ENCODE data around the gene KDSR. TPM values are rescaled to one million over a fixed set of nuclear protein-coding genes. Genes with fewer than 3 reads are reported as not detected.

KDSR gene
- total RNA-seq, 1 donor from 2014 or later: 87.7 TPM

DNA sequence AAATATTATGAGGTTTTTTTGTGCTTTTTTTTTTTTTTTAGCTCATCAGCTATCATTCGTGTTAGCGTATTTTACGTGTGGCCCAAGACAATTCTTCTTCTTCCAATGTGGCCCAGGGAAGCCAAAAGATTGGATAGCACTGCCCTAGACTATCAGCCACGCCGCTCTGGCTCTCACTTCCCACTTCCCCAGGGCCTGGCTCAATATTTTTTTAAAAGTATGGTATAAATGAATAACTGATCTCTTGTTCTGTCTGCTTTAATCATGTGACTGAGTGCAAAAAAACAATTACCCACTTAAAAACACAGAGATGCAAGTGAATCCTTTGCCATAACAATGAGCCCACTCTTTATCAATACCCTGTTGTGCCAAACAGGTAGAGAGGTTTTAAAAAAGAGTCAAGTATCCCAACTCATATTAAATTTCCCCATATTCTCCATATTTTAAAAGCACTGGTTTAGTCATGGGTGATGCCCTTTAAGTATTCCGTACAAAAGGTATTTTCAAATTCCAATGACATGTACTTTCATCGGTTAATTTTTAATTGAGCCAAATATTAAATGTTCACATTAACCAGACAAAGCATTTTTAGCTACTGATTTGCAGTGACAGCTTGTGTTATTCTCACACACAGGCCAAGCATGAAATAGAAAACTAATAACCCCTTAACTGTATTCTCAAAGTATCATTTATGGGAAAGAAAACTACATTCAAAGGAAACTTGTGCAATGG is 60.0 kb downstream of the KDSR start:
- no peak for TF ChIP-seq CTCF (IDR thresholded peaks at IDR 0.05)
- Mint-ChIP-seq H3K27me3 (ENCODE audit: unreplicated experiment) (no peaks in the 10 kb centered on the region), H3K4me3 (ENCODE audit: unreplicated experiment) (no peak overlapping the region), H3K9me3 (ENCODE audit: unreplicated experiment) (no peaks in the 10 kb centered on the region), H3K4me1 (ENCODE audit: unreplicated experiment) (peaks cover 9% of the 10 kb centered on the region), H3K27ac (ENCODE audit: unreplicated experiment) (no peak overlapping the region), H3K36me3 (ENCODE audit: unreplicated experiment) (no peaks in the 10 kb centered on the region)
- DNase-seq (ENCODE audit: extremely low spot score, unreplicated experiment): no peak

GRCh38 chr18:63306249-63306648 is 60.8 kb downstream of the KDSR start:
- Mint-ChIP-seq H3K27me3 (ENCODE audit: unreplicated experiment) (no peaks in the 10 kb centered on the region), H3K36me3 (ENCODE audit: unreplicated experiment) (no peaks in the 10 kb centered on the region)
- no peak for TF ChIP-seq CTCF (IDR thresholded peaks at IDR 0.05)

DNA sequence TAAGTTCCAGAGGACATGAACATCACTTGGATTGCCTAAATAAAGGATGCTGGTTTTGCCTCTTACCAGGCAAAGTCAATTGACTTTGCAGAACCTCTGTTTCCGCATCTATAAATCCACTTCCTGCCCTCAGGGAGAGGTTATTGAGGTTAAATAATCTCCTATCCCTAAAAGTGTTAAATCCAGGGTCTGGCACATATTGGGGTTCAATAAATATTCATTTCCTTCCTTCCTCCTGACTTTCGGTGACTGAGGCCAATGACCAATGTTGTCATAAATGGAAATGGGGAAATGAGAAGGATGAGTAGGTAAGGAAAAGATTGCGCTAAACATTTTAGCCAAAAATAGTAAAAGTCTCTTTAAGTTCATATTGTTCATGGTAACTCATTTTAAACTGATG is 63.5 kb downstream of the KDSR start:
- DNase-seq (ENCODE audit: extremely low spot score, unreplicated experiment): no peak
- Mint-ChIP-seq H3K4me1 (ENCODE audit: unreplicated experiment) (peaks cover 26% of the 10 kb centered on the region), H3K36me3 (ENCODE audit: unreplicated experiment) (no peaks in the 10 kb centered on the region), H3K27me3 (ENCODE audit: unreplicated experiment) (no peaks in the 10 kb centered on the region), H3K27ac (ENCODE audit: unreplicated experiment) (no peak overlapping the region), H3K9me3 (ENCODE audit: unreplicated experiment) (no peaks in the 10 kb centered on the region), H3K4me3 (ENCODE audit: unreplicated experiment) (no peak overlapping the region)
- no peak for TF ChIP-seq CTCF (IDR thresholded peaks at IDR 0.05)

More at GRCh38 chr18:63306249-63306648, 60.8 kb downstream of the KDSR start:
- no peak for DNase-seq (ENCODE audit: extremely low spot score, unreplicated experiment)
- Mint-ChIP-seq H3K4me1 (ENCODE audit: unreplicated experiment) (peaks cover 11% of the 10 kb centered on the region), H3K4me3 (ENCODE audit: unreplicated experiment) (no peak overlapping the region), H3K27ac (ENCODE audit: unreplicated experiment) (no peak overlapping the region), H3K9me3 (ENCODE audit: unreplicated experiment) (no peaks in the 10 kb centered on the region)

- no peak overlapping the region for H3K4me3 Mint-ChIP-seq (ENCODE audit: unreplicated experiment)
- TF ChIP-seq CTCF (IDR thresholded peaks at IDR 0.05): no peak
- H3K9me3 Mint-ChIP-seq (ENCODE audit: unreplicated experiment): no peaks in the 10 kb centered on the region
- no peaks in the 10 kb centered on the region for H3K27me3 Mint-ChIP-seq (ENCODE audit: unreplicated experiment)
- no peak for DNase-seq (ENCODE audit: extremely low spot score, unreplicated experiment)
- H3K4me1 Mint-ChIP-seq (ENCODE audit: unreplicated experiment): peaks cover 27% of the 10 kb centered on the region
- no peaks in the 10 kb centered on the region for H3K36me3 Mint-ChIP-seq (ENCODE audit: unreplicated experiment)
- H3K27ac Mint-ChIP-seq (ENCODE audit: unreplicated experiment): no peak overlapping the region
Measured at GRCh38 chr18:63302636-63303405, 64.2 kb downstream of the KDSR start.

DNA sequence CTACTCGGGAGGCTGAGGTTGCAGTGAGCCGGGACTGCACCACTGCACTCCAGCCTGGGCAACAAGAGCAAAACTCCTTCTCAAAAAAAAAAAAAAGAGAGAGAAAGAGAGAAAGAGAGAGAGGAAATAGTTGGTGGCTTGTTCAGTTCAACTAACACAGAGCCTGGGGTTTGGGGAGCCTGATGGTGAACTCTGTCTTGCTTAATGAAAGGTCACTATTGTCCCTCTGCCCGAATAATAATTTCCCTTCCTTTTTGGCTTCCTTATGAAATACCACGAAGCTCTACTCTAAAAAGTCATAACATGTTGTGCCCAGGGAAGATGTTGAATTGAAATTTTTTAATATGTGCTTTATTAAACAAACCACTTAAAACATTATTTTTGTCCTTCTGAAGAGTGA is 64.8 kb downstream of the KDSR start:
- Mint-ChIP-seq H3K27me3 (ENCODE audit: unreplicated experiment) (no peaks in the 10 kb centered on the region), H3K27ac (ENCODE audit: unreplicated experiment) (no peak overlapping the region), H3K4me1 (ENCODE audit: unreplicated experiment) (peaks cover 27% of the 10 kb centered on the region), H3K36me3 (ENCODE audit: unreplicated experiment) (no peaks in the 10 kb centered on the region), H3K9me3 (ENCODE audit: unreplicated experiment) (no peaks in the 10 kb centered on the region), H3K4me3 (ENCODE audit: unreplicated experiment) (no peak overlapping the region)
- no peak for DNase-seq (ENCODE audit: extremely low spot score, unreplicated experiment)
- no peak for TF ChIP-seq CTCF (IDR thresholded peaks at IDR 0.05)
